ENCODE results near the gene DPP4.

- TF ChIP-seq RARB (CRISPR knock-in tag; IDR thresholded peaks at IDR 0.05) (no peak), ZFP30 (CRISPR knock-in tag; IDR thresholded peaks at IDR 0.05) (no peak), BACH2 (CRISPR knock-in tag; IDR thresholded peaks at IDR 0.05; ENCODE audit: borderline replicate concordance) (no peak), ZNF8 (CRISPR knock-in tag; IDR thresholded peaks at IDR 0.05) (no peak), PATZ1 (CRISPR knock-in tag; IDR thresholded peaks at IDR 0.05; ENCODE audit: borderline replicate concordance) (no peak), ZNF70 (CRISPR knock-in tag; IDR thresholded peaks at IDR 0.05) (no peak), ARNTL (CRISPR knock-in tag; IDR thresholded peaks at IDR 0.05; ENCODE audit: borderline replicate concordance, low read depth) (no peak), TOX (CRISPR knock-in tag; IDR thresholded peaks at IDR 0.05; ENCODE audit: borderline replicate concordance) (no peak), PPARA (CRISPR knock-in tag; IDR thresholded peaks at IDR 0.05; ENCODE audit: borderline replicate concordance) (no peak)
- TF ChIP-seq, protein P1, sequence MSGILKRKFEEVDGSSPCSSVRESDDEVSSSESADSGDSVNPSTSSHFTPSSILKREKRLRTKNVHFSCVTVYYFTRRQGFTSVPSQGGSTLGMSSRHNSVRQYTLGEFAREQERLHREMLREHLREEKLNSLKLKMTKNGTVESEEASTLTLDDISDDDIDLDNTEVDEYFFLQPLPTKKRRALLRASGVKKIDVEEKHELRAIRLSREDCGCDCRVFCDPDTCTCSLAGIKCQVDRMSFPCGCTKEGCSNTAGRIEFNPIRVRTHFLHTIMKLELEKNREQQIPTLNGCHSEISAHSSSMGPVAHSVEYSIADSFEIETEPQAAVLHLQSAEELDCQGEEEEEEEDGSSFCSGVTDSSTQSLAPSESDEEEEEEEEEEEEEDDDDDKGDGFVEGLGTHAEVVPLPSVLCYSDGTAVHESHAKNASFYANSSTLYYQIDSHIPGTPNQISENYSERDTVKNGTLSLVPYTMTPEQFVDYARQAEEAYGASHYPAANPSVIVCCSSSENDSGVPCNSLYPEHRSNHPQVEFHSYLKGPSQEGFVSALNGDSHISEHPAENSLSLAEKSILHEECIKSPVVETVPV (CRISPR knock-in tag; IDR thresholded peaks at IDR 0.05) = no peak
- TF ChIP-seq, protein P2, sequence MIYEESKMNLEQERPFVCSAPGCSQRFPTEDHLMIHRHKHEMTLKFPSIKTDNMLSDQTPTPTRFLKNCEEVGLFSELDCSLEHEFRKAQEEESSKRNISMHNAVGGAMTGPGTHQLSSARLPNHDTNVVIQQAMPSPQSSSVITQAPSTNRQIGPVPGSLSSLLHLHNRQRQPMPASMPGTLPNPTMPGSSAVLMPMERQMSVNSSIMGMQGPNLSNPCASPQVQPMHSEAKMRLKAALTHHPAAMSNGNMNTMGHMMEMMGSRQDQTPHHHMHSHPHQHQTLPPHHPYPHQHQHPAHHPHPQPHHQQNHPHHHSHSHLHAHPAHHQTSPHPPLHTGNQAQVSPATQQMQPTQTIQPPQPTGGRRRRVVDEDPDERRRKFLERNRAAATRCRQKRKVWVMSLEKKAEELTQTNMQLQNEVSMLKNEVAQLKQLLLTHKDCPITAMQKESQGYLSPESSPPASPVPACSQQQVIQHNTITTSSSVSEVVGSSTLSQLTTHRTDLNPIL (CRISPR knock-in tag; IDR thresholded peaks at IDR 0.05; ENCODE audit: low read depth) = no peak
Observed at GRCh38 chr2:161947406-161947805, 126.6 kb downstream of the DPP4 start.
